Measurements from ENCODE around the gene RHAG. TPM values are rescaled to one million over a fixed set of nuclear protein-coding genes. Genes with fewer than 3 reads are reported as not detected.

RHAG gene
- total and polyA plus RNA-seq, 12 donors, result 0.10 to 0.78 (median 0.21) TPM; not detected in 8

- intact Hi-C loops (cut with DNase I), result no loop called here
- Histone ChIP-seq H3K4me3 (no peak overlapping the region), H3K36me3 (replicated peaks in 1 of 2) (no peaks in the 10 kb centered on the region), H3K27ac (no peak overlapping the region), H3K4me1 (replicated peaks in 1 of 2) (no peaks in the 10 kb centered on the region), H3K27me3 (no peaks in the 10 kb centered on the region), H3K9me3 (replicated peaks in 1 of 3) (no peaks in the 10 kb centered on the region)
- TF ChIP-seq CTCF (IDR thresholded peaks at IDR 0.05) (no peak), POLR2A (IDR thresholded peaks at IDR 0.05) (no peak)
- DNase-seq, result no peak
- WGBS, 4 donors, result 63 to 81% (median 71%) methylated on average over 3 of the region's 3 CpGs
Measured at GRCh38 chr6:49645139-49645538, 8.5 kb upstream of the RHAG start.

- no peaks in the 10 kb centered on the region for H3K27me3 ChIP-seq
- H3K27ac ChIP-seq, result no peak overlapping the region
- intact Hi-C loops (cut with DNase I), result no loop called here
- TF ChIP-seq POLR2A (IDR thresholded peaks at IDR 0.05) (no peak), CTCF (IDR thresholded peaks at IDR 0.05) (no peak)
- 56 to 61% (median 59%) methylated on average over 5 of the region's 5 CpGs for WGBS, 4 donors
- H3K36me3 ChIP-seq (replicated peaks in 1 of 2), result no peaks in the 10 kb centered on the region
- no peaks in the 10 kb centered on the region for H3K4me1 ChIP-seq (replicated peaks in 1 of 2)
- no peak overlapping the region for H3K4me3 ChIP-seq
- no peaks in the 10 kb centered on the region for H3K9me3 ChIP-seq (replicated peaks in 1 of 3)
- no peak for DNase-seq
Measured at GRCh38 chr6:49639177-49639817, 2.7 kb upstream of the RHAG start.

- H3K27ac ChIP-seq, result no peak overlapping the region
Measured at GRCh38 chr6:49637350-49637731, 702 bp upstream of the RHAG start.

More at GRCh38 chr6:49637350-49637731, 702 bp upstream of the RHAG start:
- WGBS, 4 donors, result 56 to 68% (median 62%) methylated on average over 3 of the region's 3 CpGs
- H3K4me1 ChIP-seq (replicated peaks in 1 of 2), result no peaks in the 10 kb centered on the region
- H3K9me3 ChIP-seq (replicated peaks in 1 of 3), result no peaks in the 10 kb centered on the region
- H3K27me3 ChIP-seq, result no peaks in the 10 kb centered on the region
- intact Hi-C loops (cut with DNase I), result no loop called here
- no peak for DNase-seq
- no peak overlapping the region for H3K4me3 ChIP-seq
- no peaks in the 10 kb centered on the region for H3K36me3 ChIP-seq (replicated peaks in 1 of 2)
- TF ChIP-seq POLR2A (IDR thresholded peaks at IDR 0.05) (no peak), CTCF (IDR thresholded peaks at IDR 0.05) (no peak)
